Measurements from ENCODE around the gene MYMX.

Gene MYMX

GRCh38 chr6:44253307-44254101 lies 36.8 kb downstream of the MYMX start:
- peak; percentile 39 for DNase-seq

- DNase-seq: peak; percentile 14
Measured at GRCh38 chr6:44254191-44255104, 37.7 kb downstream of the MYMX start.

GRCh38 chr6:44255105-44255808 lies 38.5 kb downstream of the MYMX start:
- peak; percentile 7 for DNase-seq

DNA sequence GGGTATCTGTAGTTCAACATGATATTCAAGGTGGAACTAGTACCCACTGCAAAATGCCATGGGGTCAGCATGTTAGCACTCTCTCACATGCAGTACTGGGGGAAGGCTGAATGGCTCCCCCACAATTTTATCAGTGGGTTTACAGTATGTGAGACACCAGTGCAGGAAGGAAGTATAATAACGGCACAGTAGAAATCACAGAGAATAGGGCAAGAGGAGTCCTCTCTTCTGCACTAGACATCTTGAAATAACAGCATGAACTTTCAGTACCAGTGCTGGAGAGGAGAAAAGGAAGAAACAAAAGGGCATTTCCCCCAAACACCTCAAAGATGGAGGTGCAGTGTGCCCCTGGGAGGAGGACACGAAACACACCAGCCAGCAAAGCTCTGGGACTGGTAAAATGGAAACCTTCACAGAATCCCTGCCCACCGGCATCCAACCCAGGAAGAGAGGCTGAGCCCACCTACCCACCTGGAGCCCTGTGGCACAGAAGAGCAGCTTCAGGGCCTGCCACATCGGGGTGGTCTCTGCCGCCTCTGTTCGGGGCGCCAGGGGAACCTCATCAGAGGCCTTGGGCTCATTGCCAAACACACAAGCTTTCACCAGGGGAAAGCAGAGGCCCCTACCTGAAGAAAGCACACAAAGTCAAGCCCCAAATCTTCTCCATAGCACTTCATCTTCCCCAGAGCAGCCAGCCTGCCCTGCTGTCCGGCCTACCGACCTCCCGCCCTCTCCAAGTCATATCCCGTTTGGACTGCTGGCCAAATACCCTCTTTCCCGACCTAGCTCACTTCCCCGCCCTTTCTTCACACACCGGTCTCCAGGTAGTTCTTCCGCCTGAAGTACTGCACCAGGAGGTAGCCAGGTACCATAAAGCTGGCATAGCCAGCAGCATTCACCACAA lies 39.4 kb downstream of the MYMX start:
- DNase-seq: no peak

DNA sequence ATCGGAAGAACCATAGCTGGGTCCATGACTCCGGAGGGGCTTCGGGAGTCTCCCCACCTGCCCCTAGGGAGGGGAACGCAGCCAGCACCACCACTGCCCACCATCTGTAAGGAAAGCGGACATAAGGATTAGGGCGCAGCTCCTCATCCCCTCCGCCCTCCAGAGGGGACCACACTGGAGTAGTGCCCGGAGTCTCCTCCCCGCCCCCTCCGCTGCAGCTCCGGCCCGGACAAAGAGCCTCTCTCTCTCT lies 40.0 kb downstream of the MYMX start:
- DNase-seq: no peak

- DNase-seq: peak; percentile 69
Measured at GRCh38 chr6:44257025-44257752, 40.5 kb downstream of the MYMX start, which contains the start of gene SLC35B2. Gene SLC35B2 (minus strand): TSS chr6:44257528. CDS start chr6:44257410, 118 bp downstream.

- no peak for DNase-seq
Measured at GRCh38 chr6:44257753-44258324, 41.1 kb downstream of the MYMX start.

DNA sequence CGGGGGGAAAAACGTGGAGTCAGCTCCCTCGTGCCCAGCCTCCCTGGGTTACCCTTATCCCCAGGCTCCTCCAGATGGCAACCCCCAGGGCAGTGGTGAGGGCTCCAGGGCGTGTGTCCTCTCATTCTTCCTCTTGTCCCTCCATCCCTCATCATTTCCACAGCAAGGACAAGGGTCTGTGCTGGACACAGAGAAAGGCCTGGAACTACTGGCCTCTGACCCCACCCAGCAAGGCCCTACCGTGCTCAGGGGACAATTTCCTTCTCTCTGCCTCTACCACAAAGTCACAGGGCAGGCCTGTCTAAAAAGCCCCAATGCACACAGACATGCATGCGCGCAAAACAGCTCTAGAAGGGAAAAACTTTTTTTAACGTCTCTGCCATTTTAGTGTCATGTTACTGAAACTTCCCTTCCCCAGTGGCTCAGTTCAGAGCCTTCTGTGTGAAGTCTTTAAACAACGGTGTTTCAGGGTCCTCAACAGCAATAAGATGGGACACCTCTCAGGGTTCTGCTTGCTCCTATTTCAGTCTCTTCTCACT lies 41.7 kb downstream of the MYMX start:
- DNase-seq: no peak

- DNase-seq: no peak
Measured at GRCh38 chr6:44258921-44259320, 42.2 kb downstream of the MYMX start.

DNA sequence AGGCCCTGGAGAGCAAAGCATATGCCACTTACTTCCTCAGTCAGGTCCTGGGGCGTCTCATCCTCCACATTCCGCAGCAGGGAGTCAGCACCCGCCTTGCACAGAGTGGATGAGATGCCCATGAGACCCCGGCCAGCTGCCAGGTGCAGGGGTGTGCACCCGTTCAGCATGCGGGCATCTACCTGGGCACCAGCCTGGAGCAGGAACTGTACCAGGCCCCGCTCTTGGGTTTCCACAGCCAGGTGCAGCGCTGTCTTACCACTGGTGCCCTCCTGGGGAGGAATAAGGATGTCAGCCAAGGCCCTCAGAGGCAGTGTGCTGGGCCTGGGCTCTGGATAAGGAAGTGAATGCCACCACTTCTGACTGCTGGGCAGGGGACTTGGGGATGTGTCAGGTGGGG lies 43.3 kb downstream of the MYMX start:
- DNase-seq: no peak

DNA sequence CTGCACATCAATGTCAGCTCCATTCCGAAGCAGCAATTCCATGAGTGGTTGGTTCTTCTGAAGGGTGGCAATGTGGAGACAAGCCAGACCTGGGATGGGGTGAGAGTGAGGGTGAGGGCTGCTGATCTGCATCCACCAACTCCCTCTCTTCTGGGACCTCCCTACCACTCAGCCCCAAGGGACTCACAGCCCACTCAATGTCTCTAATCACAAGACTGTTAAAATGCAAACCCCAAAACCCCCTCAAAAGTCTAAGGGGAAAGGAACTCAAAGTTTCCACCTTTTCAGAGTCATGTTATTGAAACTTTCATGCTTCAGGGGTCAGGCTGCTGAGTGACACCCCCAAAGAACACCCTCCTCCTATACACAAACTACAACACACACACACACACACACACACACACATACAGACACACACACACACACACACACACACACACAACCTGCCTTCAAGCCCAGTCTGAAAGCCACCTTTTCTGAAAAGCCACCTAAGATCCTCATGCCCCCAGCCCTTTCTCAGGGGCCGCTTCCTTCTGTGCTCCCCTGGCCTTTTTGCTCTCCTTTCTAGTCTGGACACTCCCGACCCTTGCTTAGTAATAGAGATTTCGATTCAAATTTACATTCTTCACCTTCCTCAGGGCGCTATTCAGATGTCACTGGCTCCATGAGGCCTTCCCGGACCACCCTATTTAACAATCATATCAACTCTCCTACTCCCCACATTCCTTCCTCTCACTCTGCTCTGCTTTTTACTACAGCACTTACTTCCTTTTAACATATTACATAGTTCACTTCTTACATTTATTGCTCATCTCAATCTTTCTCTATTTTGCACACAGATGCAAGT lies 43.9 kb downstream of the MYMX start:
- no peak for DNase-seq

- no peak for DNase-seq
Measured at GRCh38 chr6:44261581-44261980, 44.9 kb downstream of the MYMX start.

DNA sequence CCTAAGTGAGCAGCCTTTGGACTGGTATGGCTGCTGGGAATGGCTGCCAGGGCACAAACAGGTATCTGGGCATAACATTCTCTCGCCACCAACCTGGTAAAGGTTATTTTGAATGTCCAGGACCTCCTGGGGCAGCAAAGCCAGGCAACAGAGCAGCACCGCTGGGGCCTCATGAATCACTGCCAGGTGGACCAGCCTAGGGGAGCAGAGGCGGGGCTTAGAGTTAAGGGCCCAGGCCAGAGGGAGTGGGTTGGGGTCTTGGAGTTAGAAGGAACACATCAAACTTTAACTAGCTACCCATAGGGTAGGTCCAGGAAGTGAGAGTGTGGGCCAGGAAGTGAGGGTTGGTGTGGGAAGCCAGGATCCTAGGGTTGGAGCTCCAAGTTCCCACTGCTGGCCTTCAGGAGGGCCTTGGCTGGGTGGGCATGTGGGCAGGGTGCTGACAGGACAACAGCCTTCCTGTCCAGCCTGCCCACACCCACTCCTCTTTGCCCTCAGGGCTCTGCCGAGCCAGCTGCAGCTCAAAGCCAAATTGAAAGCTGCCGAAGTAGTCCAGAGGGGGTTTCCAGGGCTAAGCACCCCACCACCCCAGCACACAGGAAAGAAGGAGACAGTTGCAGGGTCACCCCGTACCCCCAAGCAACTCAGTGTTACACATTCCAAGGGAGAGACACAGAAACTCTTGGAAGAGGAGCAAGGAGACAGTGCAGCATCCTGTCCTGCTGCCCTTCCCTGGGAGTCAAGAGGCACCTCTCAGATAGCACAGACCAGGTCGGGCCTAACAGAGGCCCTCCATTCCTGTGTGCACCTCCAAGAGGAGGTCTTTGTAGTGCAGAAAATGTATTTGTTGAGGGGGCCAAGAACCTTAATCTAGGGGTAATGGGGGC lies 46.0 kb downstream of the MYMX start:
- no peak for DNase-seq

DNA sequence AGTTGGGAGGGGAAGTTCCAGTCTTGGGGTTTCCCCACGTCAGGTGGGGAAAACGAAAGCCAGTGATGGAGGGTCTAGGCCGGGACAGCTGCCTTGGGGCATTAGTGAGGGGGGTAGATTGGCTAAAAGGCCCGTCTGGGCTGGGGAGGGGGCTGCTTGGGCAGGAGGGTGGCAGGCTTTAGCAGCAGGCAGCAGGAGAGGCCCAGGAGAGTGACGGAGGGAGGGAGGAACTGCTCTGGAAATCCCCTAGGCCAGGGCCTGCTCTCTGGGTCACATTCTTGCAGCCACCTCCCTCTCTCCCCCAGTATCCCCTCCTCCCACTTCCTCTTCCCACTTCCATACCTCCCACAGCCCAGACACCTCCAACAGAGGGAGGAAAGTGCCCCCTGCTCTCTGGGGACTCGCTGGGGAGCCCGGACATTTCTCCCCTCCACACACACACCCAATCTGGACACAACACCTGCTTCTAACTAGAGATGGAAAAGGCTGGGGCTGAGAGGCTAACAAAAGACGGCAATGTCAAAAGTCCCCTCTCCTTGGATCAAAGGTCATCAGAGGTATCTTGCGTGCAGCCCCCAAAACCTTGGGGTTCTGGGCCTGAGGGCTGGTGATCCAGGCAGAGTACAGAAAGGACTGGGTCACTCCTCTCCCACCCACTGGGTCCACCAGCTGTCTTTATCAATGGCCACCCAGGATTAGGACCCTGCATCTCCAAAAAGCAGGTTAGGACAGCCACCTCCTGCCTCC lies 46.8 kb downstream of the MYMX start:
- DNase-seq: no peak

DNA sequence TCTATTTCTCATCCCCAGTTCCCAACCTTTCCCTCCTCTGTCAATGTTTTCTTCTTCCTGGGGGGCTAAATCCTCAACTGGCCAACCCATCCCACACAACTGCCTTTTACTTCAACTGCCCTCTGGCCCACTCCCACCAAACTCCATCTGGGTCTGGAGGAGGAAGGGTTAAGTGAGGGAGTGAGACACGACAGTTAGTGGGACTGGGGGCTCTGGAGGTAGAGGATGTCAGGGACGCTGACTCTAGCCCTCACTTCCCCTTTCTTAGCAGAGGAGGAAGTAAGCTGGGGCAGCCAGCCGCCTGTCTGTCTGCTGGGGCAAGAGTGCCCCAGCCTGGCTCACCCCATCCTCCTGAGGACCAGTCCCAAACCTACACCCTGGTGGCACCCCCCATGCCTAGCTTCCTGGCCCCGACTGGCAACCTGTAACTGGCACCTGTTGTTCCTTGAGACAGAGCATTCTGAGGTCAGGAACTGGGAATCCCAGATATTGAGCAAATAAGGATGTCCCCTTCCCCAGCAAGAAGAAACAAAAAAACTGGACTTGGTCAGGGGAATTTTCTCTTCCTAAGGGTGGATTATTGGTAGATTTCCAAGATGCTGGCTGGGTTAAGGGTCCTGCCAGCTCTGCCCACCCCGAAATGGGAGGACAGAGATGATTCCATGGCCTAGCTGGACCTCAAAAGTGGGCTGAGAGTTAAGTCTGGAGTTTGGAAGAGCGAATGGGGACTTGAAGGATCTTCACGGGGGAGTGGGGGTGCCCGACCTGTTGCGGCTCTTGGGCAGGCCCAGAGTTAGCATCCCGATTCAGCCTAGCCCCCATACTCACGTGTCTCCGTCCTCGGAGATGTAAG lies 47.7 kb downstream of the MYMX start:
- peak; percentile 20 for DNase-seq

GRCh38 chr6:44265007-44265721 lies 48.4 kb downstream of the MYMX start, which contains the start of gene NFKBIE:
Gene NFKBIE (minus strand): TSS chr6:44265551. CDS start chr6:44265346, 205 bp downstream.
- DNase-seq: peak; percentile 87

Measured in fibroblast of skin of abdomen (primary cell).